ENCODE data around the gene HIGD1C. TPM values are rescaled to one million over a fixed set of nuclear protein-coding genes. Genes with fewer than 3 reads are reported as not detected.

HIGD1C gene
- total RNA-seq, 1 donor from 2014 or later = not detected

GRCh38 chr12:50936821-50937530, 15.4 kb upstream of the HIGD1C start:
- Mint-ChIP-seq H3K4me3 (no peak overlapping the region), H3K27ac (no peak overlapping the region), H3K9me3 (peaks cover 5% of the 10 kb centered on the region), H3K4me1 (peaks cover 38% of the 10 kb centered on the region), H3K36me3 (ENCODE audit: low read depth) (peaks cover 38% of the 10 kb centered on the region), H3K27me3 (no peaks in the 10 kb centered on the region)
- ATAC-seq (ENCODE audit: low read depth) (no peak), DNase-seq (no peak)
- ChIA-PET POLR2A (interaction anchor here (1.1 to 1.2 kb wide), 2 partner anchors 11 to 12 kb away, joined by 3 to 5 read pairs; a partner anchor contains a TSS), CTCF (no interaction called here)
- TF ChIP-seq CTCF (IDR thresholded peaks at IDR 0.05) = no peak
- intact Hi-C loops (cut with micrococcal nuclease) = no loop called here

GRCh38 chr12:50937653-50938052, 14.7 kb upstream of the HIGD1C start:
- H3K4me1 Mint-ChIP-seq = peaks cover 36% of the 10 kb centered on the region
- intact Hi-C loops (cut with micrococcal nuclease) = no loop called here
- no peak overlapping the region for H3K27ac Mint-ChIP-seq
- no peak for ATAC-seq (ENCODE audit: low read depth)
- peaks cover 32% of the 10 kb centered on the region for H3K36me3 Mint-ChIP-seq (ENCODE audit: low read depth)
- no peak overlapping the region for H3K4me3 Mint-ChIP-seq
- ChIA-PET POLR2A (interaction anchor here (1.1 kb wide), 1 partner anchor 12 kb away, joined by 3 read pairs; no protein-coding TSS in a partner anchor), CTCF (no interaction called here)
- no peak for DNase-seq
- no peak for TF ChIP-seq CTCF (IDR thresholded peaks at IDR 0.05)
- H3K27me3 Mint-ChIP-seq = no peaks in the 10 kb centered on the region
- H3K9me3 Mint-ChIP-seq = peaks cover 5% of the 10 kb centered on the region

- no peak for TF ChIP-seq CTCF (IDR thresholded peaks at IDR 0.05)
- POLR2A ChIA-PET = interaction anchor here (0.8 kb wide), 1 partner anchor 376 kb away, joined by 3 read pairs; the partner anchor contains the start of gene BIN2
- H3K9me3 Mint-ChIP-seq = no peaks in the 10 kb centered on the region
- intact Hi-C loops (cut with micrococcal nuclease) = no loop called here
- H3K4me1 Mint-ChIP-seq = peaks cover 2% of the 10 kb centered on the region
- no peak for ATAC-seq (ENCODE audit: low read depth)
- CTCF ChIA-PET = interaction anchor here (1.4 kb wide), 1 partner anchor 38 kb away, joined by 5 read pairs; no protein-coding TSS in a partner anchor
- no peak overlapping the region for H3K4me3 Mint-ChIP-seq
- no peak for DNase-seq
- peaks cover 2% of the 10 kb centered on the region for H3K36me3 Mint-ChIP-seq (ENCODE audit: low read depth)
- H3K27ac Mint-ChIP-seq = no peak overlapping the region
- H3K27me3 Mint-ChIP-seq = no peaks in the 10 kb centered on the region
Observed at GRCh38 chr12:50947933-50948626, 4.3 kb upstream of the HIGD1C start.

GRCh38 chr12:50948798-50949197, 3.5 kb upstream of the HIGD1C start:
- no peak for TF ChIP-seq CTCF (IDR thresholded peaks at IDR 0.05)
- ChIA-PET POLR2A (no interaction called here), CTCF (interaction anchor here (1.4 kb wide), 1 partner anchor 38 kb away, joined by 5 read pairs; no protein-coding TSS in a partner anchor)
- ATAC-seq (ENCODE audit: low read depth) (no peak), DNase-seq (no peak)
- H3K27me3 Mint-ChIP-seq = no peaks in the 10 kb centered on the region
- intact Hi-C loops (cut with micrococcal nuclease) = no loop called here
- no peak overlapping the region for H3K4me3 Mint-ChIP-seq
- peaks cover 2% of the 10 kb centered on the region for H3K36me3 Mint-ChIP-seq (ENCODE audit: low read depth)
- H3K9me3 Mint-ChIP-seq = no peaks in the 10 kb centered on the region
- no peaks in the 10 kb centered on the region for H3K4me1 Mint-ChIP-seq
- H3K27ac Mint-ChIP-seq = no peak overlapping the region

- ATAC-seq (ENCODE audit: low read depth) (no peak), DNase-seq (no peak)
- Mint-ChIP-seq H3K27me3 (no peaks in the 10 kb centered on the region), H3K4me3 (no peak overlapping the region), H3K4me1 (no peaks in the 10 kb centered on the region), H3K36me3 (ENCODE audit: low read depth) (peaks cover 2% of the 10 kb centered on the region), H3K9me3 (no peaks in the 10 kb centered on the region), H3K27ac (no peak overlapping the region)
- intact Hi-C loops (cut with micrococcal nuclease) = no loop called here
- POLR2A ChIA-PET = no interaction called here
- CTCF ChIA-PET = interaction anchor here (1.4 kb wide), 1 partner anchor 37 kb away, joined by 5 read pairs; no protein-coding TSS in a partner anchor
- TF ChIP-seq CTCF (IDR thresholded peaks at IDR 0.05) = no peak
Observed at GRCh38 chr12:50949801-50950302, 2.5 kb upstream of the HIGD1C start.

Measured in activated B cell treated with CpG ODN at 0.5 μM for 24 hours (primary cell).